A549 (cell line): ENCODE results near the gene DNPEP. TPM values are rescaled to one million over a fixed set of nuclear protein-coding genes. Genes with fewer than 3 reads are reported as not detected.

ENCODE experiments used
- ATAC-seq, 2 experiments: fragments of 200-7000 bp in 1 of 2; fragments of >200 bp in 1 of 2; cut with Nextera tagmentation in 1 of 2; cut with Tn5 transposase in 1 of 2; 3 replicates each; pipeline versions ENCODE4 v1.8.0 to v1.9.1; 2018 to 2020; ENCODE audit warnings: mild to moderate bottlenecking in 1 of 2, moderate library complexity in 1 of 2
- CTCF ChIA-PET: fragments of 300-600 bp; sonication (Branson Sonifier 250); formaldehyde crosslinking; extraction: SDS; loops from one replicate; lab custom pipeline; 2021; ENCODE audit warnings: antibody characterized with exemption, inconsistent platforms; lab: Yijun Ruan, JAX
- POLR2A ChIA-PET: fragments of 350-600 bp; formaldehyde crosslinking; extraction: SDS; loops from one replicate; lab custom pipeline; 2021; ENCODE audit warnings: antibody characterized with exemption, inconsistent platforms; lab: Yijun Ruan, JAX
- DNase-seq, 2 experiments: peaks; one replicate each; pipeline versions ENCODE4 v3.0.0 to v3.0.0-alpha.2; 2011 to 2016; ENCODE audit warnings: low read depth in 1 of 2, low spot score in 1 of 2
- FAIRE-seq: peaks from 2 replicates; lab custom pipeline; 2011; peaks lifted over from hg19 to GRCh38; lab: Jason Lieb, UNC
- H3K27ac ChIP-seq, 2 experiments: fragments of >200 bp; sonication (Bioruptor Twin); formaldehyde crosslinking; 3 replicates each; pipeline ENCODE4 v1.5.1; 2016 to 2017
- H3K4me1 ChIP-seq: fragments of >200 bp; sonication (Bioruptor Twin); formaldehyde crosslinking; 3 replicates; pipeline ENCODE4 v1.6.1; 2016
- H3K4me2 ChIP-seq: fragments of >200 bp; sonication (Bioruptor Twin); formaldehyde crosslinking; 3 replicates; pipeline ENCODE4 v1.6.1; 2016
- H3K4me3 ChIP-seq: fragments of >200 bp; sonication (Bioruptor Twin); formaldehyde crosslinking; 3 replicates; pipeline ENCODE4 v1.5.1; 2016
- H3K9me3 ChIP-seq: fragments of >200 bp; sonication (Bioruptor Twin); formaldehyde crosslinking; 3 replicates; pipeline ENCODE4 v1.6.1; 2016
- BCL3 ChIP-seq: fragments of >200 bp; sonication (Bioruptor Twin); formaldehyde crosslinking; IDR thresholded peaks from 3 replicates; pipeline ENCODE4 v1.6.1; 2016
- CHD2 ChIP-seq: fragments of 150-350 bp; IDR thresholded peaks from 2 replicates; pipeline ENCODE4 v1.6.1; 2014; ENCODE audit warnings: low read length; ENCODE audit not compliant: partially characterized antibody
- CTCF ChIP-seq: fragments of >200 bp; sonication (Bioruptor Twin); formaldehyde crosslinking; IDR thresholded peaks from 3 replicates; pipeline ENCODE4 v1.5.1; 2016
- FOSB ChIP-seq: fragments of 250-450 bp; sonication (Bioruptor Pico); IDR thresholded peaks from 2 replicates; pipeline ENCODE4 v1.5.0; 2020; ENCODE audit warnings: mild to moderate bottlenecking, moderate library complexity
- FOSL2 ChIP-seq, 2 experiments: fragments of 450-650 bp in 1 of 2; fragments of >200 bp in 1 of 2; sonication (Bioruptor Twin) in 1 of 2; formaldehyde crosslinking; IDR thresholded peaks; 2 replicates each; pipeline versions ENCODE4 v1.5.0 to v1.6.1; 2016 to 2020; ENCODE audit warnings: mild to moderate bottlenecking in 1 of 2, moderate library complexity in 1 of 2
- FOXS1 ChIP-seq: fragments of 250-450 bp; sonication (Bioruptor Pico); IDR thresholded peaks from 2 replicates; pipeline ENCODE4 v1.5.0; 2020; ENCODE audit warnings: mild to moderate bottlenecking, moderate library complexity
- HDAC2 ChIP-seq: fragments of 200-600 bp; sonication (generic); IDR thresholded peaks from 2 replicates; pipeline ENCODE4 v1.6.1; 2016
- HOXA7 ChIP-seq: fragments of 250-450 bp; sonication (Bioruptor Pico); IDR thresholded peaks from 2 replicates; pipeline ENCODE4 v1.5.0; 2020; ENCODE audit warnings: mild to moderate bottlenecking, moderate library complexity
- JUNB ChIP-seq: fragments of >200 bp; sonication (Bioruptor Twin); formaldehyde crosslinking; IDR thresholded peaks from 2 replicates; pipeline ENCODE4 v1.6.1; 2016
- KDM1A ChIP-seq: fragments of 200-600 bp; sonication (generic); IDR thresholded peaks from 2 replicates; pipeline ENCODE4 v1.6.1; 2016; ENCODE audit warnings: low read depth, mild to moderate bottlenecking
- KDM5A ChIP-seq: fragments of 200-600 bp; sonication (generic); IDR thresholded peaks from 2 replicates; pipeline ENCODE4 v1.6.1; 2016; ENCODE audit warnings: antibody characterized with exemption, mild to moderate bottlenecking
- MAX ChIP-seq: IDR thresholded peaks from 2 replicates; pipeline ENCODE4 v1.6.1; 2012
- NFE2L2 ChIP-seq: fragments of 150-350 bp; conservative IDR thresholded peaks from 2 replicates; pipeline ENCODE4 v1.6.1; 2014; ENCODE audit warnings: low read length
- NR3C1 ChIP-seq: fragments of >200 bp; sonication (Bioruptor Twin); formaldehyde crosslinking; IDR thresholded peaks from 3 replicates; pipeline ENCODE4 v1.6.1; 2017
- PHF8 ChIP-seq: fragments of 200-600 bp; sonication (generic); IDR thresholded peaks from 2 replicates; pipeline ENCODE4 v1.6.1; 2016; ENCODE audit warnings: low read depth, mild to moderate bottlenecking, antibody characterized with exemption, moderate library complexity, borderline replicate concordance
- POLR2A ChIP-seq: IDR thresholded peaks from 2 replicates; pipeline ENCODE4 v1.6.1; 2012; ENCODE audit warnings: mild to moderate bottlenecking, low read length
- RAD21 ChIP-seq, 2 experiments: fragments of >200 bp in 1 of 2; sonication (Bioruptor Twin) in 1 of 2; formaldehyde crosslinking in 1 of 2; IDR thresholded peaks in 1 of 2; conservative IDR thresholded peaks in 1 of 2; 2 replicates in 1 of 2; 3 replicates in 1 of 2; pipeline ENCODE4 v1.6.1; 2012 to 2018; ENCODE audit warnings: inconsistent platforms in 1 of 2
- RARB ChIP-seq: fragments of 250-450 bp; sonication (Bioruptor Pico); IDR thresholded peaks from 2 replicates; pipeline ENCODE4 v1.8.0; 2021; ENCODE audit warnings: mild to moderate bottlenecking, moderate library complexity
- SREBF2 ChIP-seq: fragments of 450-650 bp; IDR thresholded peaks from 2 replicates; pipeline ENCODE4 v1.6.1; 2014; ENCODE audit warnings: mild to moderate bottlenecking, moderate library complexity
- ZC3H11A ChIP-seq: fragments of 450-650 bp; IDR thresholded peaks from 2 replicates; pipeline ENCODE4 v1.6.1; 2014; ENCODE audit warnings: antibody characterized with exemption, mild to moderate bottlenecking
- WGBS: methylation state at CpG from one replicate; pipeline ENCODE4 v1.1.6; 2017; ENCODE audit errors: missing lambda C conversion rate; 5-methylcytosine and 5-hydroxymethylcytosine counted together
- polyA plus RNA-seq, 4 experiments: library from polyadenylated mRNA; depleted of rRNA in 3 of 4; stranded (reverse); fragments of >200 nt; fragmentation: RNase III in 1 of 4; extraction: RNeasy Plus Mini Kit Qiagen cat#74134 plus additional on column Dnase treatment in 1 of 4; gene quantifications; 2 replicates in 3 of 4; 3 replicates in 1 of 4; pipeline ENCODE4 v1.2.3, GENCODE V29; 2011 to 2017
- TF ChIP-seq, protein P1 (sequence below): fragments of 450-650 bp; IDR thresholded peaks from 2 replicates; pipeline ENCODE4 v1.6.1; 2014; ENCODE audit warnings: antibody characterized with exemption

DNPEP gene
- polyA plus RNA-seq, 2 of the 4 experiments (the other 2 are of a cell fraction) = 29.0 to 40.9 TPM

- POLR2A ChIA-PET = no interaction called here
- no peak for FAIRE-seq
- 68% methylated on average over 4 of the region's 4 CpGs for WGBS
These were observed 29.2 kb upstream of the DNPEP start for GRCh38 chr2:219416938-219417337.

DNA sequence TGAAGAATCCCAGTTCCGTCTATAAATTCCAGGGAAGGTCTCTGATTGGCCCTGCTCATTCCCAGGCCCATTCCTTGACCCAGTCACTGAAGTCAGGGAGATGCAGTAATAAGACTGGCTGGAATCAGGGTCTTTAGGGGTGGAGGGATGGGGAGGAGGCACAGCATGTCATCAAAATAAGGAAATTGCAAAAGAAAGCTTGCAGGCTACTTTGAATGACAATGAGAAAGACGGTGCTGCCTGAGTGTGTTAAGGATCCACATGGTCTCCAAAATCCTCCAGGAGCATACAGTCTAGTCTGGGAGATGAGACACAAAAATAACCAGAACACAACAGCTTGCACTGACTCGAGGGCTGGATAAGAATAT lies 28.5 kb upstream of the DNPEP start:
- no peak for DNase-seq
- FAIRE-seq = no peak
- ChIA-PET POLR2A (no interaction called here), CTCF (interaction anchor here (0.9 to 7.4 kb wide), 6 partner anchors 11 to 114 kb away, joined by 3 to 48 read pairs (median 6); no protein-coding TSS in a partner anchor)
- 45% methylated on average over 3 of the region's 3 CpGs for WGBS
- peak in 1 of 2 experiments; percentile 32; a peak in 1 of 6 replicates for ATAC-seq
- Histone ChIP-seq H3K4me3 (no peak overlapping the region), H3K4me2 (no peak overlapping the region), H3K27ac (no peak overlapping the region), H3K9me3 (peaks cover 18% of the 10 kb centered on the region), H3K4me1 (no peaks in the 10 kb centered on the region)
- TF ChIP-seq HDAC2 = no peak
- TF ChIP-seq SREBF2 = no peak
- TF ChIP-seq NFE2L2 = no peak
- no peak for TF ChIP-seq POLR2A
- no peak for TF ChIP-seq KDM1A
- TF ChIP-seq CHD2 = no peak
- no peak for TF ChIP-seq JUNB
- no peak for TF ChIP-seq KDM5A
- no peak for TF ChIP-seq HOXA7
- TF ChIP-seq MAX = no peak
- TF ChIP-seq PHF8 = no peak
- TF ChIP-seq, protein P1, sequence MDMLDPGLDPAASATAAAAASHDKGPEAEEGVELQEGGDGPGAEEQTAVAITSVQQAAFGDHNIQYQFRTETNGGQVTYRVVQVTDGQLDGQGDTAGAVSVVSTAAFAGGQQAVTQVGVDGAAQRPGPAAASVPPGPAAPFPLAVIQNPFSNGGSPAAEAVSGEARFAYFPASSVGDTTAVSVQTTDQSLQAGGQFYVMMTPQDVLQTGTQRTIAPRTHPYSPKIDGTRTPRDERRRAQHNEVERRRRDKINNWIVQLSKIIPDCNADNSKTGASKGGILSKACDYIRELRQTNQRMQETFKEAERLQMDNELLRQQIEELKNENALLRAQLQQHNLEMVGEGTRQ = no peak
- no peak for TF ChIP-seq FOSL2 (IDR thresholded peaks at IDR 0.05)
- TF ChIP-seq FOSL2 (CRISPR knock-in tag; IDR thresholded peaks at IDR 0.05) = no peak
- no peak for TF ChIP-seq ZC3H11A
- no peak for TF ChIP-seq BCL3

More at GRCh38 chr2:219416938-219417337, 29.2 kb upstream of the DNPEP start:
- DNase-seq (no peak), ATAC-seq (peak; percentile 15 to 44; a peak in 2 of 6 replicates)
- no peak for TF ChIP-seq RAD21 (conservative IDR thresholded peaks at IDR 0.05 in 1 of 2, IDR thresholded peaks at IDR 0.05 in 1 of 2)
- no peak for TF ChIP-seq FOXS1 (CRISPR knock-in tag)
- TF ChIP-seq RARB = no peak
- TF ChIP-seq CTCF = no peak
- no peak for TF ChIP-seq FOSB (CRISPR knock-in tag)
- no peak for TF ChIP-seq NR3C1
- Histone ChIP-seq H3K9me3 (peaks cover 12% of the 10 kb centered on the region), H3K27ac (no peak overlapping the region), H3K4me1 (no peaks in the 10 kb centered on the region), H3K4me2 (no peak overlapping the region), H3K4me3 (no peak overlapping the region)
- CTCF ChIA-PET = interaction anchor here (0.9 to 7.4 kb wide), 6 partner anchors 12 to 113 kb away, joined by 3 to 48 read pairs (median 6); no protein-coding TSS in a partner anchor
